ENCODE data around the gene CLTCL1. TPM values are rescaled to one million over a fixed set of nuclear protein-coding genes. Genes with fewer than 3 reads are reported as not detected.
"Not testable (repeated sequence)": the region's sequence is repeated elsewhere in the genome, so short reads cannot be mapped to it uniquely, and the experiment has no call there.

The CLTCL1 gene
- total RNA-seq, 2 donors from 2014 or later = 12.1 to 26.2 TPM

DNA sequence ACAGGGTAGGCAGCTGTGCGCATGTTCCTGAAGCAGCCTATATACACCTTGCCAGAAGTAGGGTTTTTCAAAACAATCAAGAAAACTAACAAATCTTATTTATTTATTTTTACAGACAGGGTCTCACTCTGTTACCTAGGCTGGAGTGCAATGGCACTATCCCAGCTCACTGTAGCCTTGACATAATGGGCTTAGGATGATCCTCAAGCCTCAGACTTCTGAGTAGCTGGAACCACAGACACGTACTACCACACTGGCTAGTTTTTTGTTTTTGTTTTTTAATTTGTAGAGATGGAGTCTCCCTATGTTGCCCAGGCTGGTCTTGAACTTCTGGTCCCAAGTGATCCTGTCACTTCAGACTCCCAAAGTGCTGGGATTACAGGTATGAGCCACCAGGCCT, 25.7 kb downstream of the CLTCL1 start:
- TF ChIP-seq POLR2AphosphoS5 (IDR thresholded peaks at IDR 0.05) = no peak
- TF ChIP-seq, protein P1, sequence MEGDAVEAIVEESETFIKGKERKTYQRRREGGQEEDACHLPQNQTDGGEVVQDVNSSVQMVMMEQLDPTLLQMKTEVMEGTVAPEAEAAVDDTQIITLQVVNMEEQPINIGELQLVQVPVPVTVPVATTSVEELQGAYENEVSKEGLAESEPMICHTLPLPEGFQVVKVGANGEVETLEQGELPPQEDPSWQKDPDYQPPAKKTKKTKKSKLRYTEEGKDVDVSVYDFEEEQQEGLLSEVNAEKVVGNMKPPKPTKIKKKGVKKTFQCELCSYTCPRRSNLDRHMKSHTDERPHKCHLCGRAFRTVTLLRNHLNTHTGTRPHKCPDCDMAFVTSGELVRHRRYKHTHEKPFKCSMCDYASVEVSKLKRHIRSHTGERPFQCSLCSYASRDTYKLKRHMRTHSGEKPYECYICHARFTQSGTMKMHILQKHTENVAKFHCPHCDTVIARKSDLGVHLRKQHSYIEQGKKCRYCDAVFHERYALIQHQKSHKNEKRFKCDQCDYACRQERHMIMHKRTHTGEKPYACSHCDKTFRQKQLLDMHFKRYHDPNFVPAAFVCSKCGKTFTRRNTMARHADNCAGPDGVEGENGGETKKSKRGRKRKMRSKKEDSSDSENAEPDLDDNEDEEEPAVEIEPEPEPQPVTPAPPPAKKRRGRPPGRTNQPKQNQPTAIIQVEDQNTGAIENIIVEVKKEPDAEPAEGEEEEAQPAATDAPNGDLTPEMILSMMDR (IDR thresholded peaks at IDR 0.05) = no peak
- no peak for TF ChIP-seq POLR2A (IDR thresholded peaks at IDR 0.05)
- no peak for DNase-seq (ENCODE audit: low spot score)
- no peaks in the 10 kb centered on the region for H3K27me3 ChIP-seq (replicated peaks; ENCODE audit: insufficient read depth)
- no peak overlapping the region for H3K4me3 ChIP-seq
- no peaks in the 10 kb centered on the region for H3K4me1 ChIP-seq (replicated peaks)
- intact Hi-C loops (cut with DNase I) = no loop called here
- no peak overlapping the region for H3K27ac ChIP-seq
- WGBS = 97% methylated on average over 2 of the region's 2 CpGs
- H3K9me3 ChIP-seq = no peaks in the 10 kb centered on the region
- no peaks in the 10 kb centered on the region for H3K36me3 ChIP-seq

DNA sequence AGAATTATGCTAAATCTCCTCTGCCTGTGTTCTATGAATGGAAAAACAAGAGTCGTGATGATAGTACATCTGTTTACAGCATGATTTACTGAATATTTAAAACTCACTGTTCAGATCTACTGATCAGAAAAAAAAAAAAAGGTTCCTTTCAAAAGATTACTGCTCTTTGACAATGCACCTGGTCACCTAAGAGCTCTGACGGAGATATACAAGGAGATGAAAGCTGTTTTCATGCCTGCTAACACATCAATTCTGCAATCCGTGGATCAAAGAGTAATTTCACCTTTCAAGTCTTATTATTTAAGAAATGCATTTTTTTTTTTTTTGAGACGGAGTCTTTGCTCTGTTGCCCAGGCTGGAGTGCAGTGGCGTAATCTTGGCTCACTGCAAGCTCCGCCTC, 30.7 kb downstream of the CLTCL1 start:
- no peaks in the 10 kb centered on the region for H3K9me3 ChIP-seq
- intact Hi-C loops (cut with DNase I) = no loop called here
- no peak overlapping the region for H3K4me3 ChIP-seq
- H3K27ac ChIP-seq = no peak overlapping the region
- no peaks in the 10 kb centered on the region for H3K36me3 ChIP-seq
- H3K27me3 ChIP-seq (replicated peaks; ENCODE audit: insufficient read depth) = no peaks in the 10 kb centered on the region
- H3K4me1 ChIP-seq (replicated peaks) = no peaks in the 10 kb centered on the region
- no peak for DNase-seq (ENCODE audit: low spot score)
- WGBS = 80% methylated on average over 6 of the region's 6 CpGs
- TF ChIP-seq, protein P1 (IDR thresholded peaks at IDR 0.05) = no peak
- TF ChIP-seq POLR2A (IDR thresholded peaks at IDR 0.05) = no peak
- TF ChIP-seq POLR2AphosphoS5 (IDR thresholded peaks at IDR 0.05) = no peak

DNA sequence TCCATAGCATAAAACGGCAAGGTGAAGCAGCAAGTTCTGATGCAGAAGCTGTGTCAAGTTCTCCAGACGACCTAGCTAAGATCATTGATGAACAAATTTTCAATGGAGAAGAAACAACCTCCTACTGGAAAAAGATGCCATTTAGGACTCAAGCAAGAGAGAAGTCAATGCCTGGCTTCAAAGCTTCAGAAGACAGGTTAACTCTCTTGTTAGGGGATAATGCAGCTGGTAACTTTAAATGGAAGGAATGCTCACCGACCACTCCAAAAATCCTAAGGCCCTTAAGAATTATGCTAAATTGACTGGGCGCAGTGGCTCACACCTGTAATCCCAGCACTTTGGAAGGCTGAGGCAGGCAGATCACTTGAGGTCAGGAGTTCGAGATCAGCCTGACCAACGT, 31.3 kb downstream of the CLTCL1 start:
- Histone ChIP-seq H3K27ac (no peak overlapping the region), H3K36me3 (no peaks in the 10 kb centered on the region), H3K27me3 (replicated peaks; ENCODE audit: insufficient read depth) (no peaks in the 10 kb centered on the region), H3K4me3 (no peak overlapping the region), H3K9me3 (no peaks in the 10 kb centered on the region), H3K4me1 (replicated peaks) (no peaks in the 10 kb centered on the region)
- 96% methylated on average over 6 of the region's 6 CpGs for WGBS
- intact Hi-C loops (cut with DNase I) = no loop called here
- DNase-seq (ENCODE audit: low spot score) = no peak
- TF ChIP-seq POLR2A (IDR thresholded peaks at IDR 0.05) = no peak
- TF ChIP-seq POLR2AphosphoS5 (IDR thresholded peaks at IDR 0.05) = no peak
- TF ChIP-seq, protein P1 (IDR thresholded peaks at IDR 0.05) = no peak

DNA sequence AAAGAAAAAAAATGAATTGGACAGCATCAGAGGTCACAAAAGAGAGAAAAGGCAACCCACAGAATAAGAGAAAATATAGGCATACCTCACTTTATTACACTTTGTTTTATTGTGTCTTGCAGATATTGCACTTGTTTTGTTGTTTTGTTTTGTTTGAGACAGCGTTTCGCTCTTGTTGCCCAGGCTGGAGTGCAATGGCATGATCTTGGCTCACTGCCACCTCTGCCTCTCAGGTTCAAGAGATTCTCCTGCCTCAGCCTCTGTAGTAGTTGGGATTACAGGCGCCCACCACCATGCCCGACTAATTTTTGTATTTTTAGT, 32.6 kb downstream of the CLTCL1 start:
- DNase-seq (ENCODE audit: low spot score); H3K4me1 ChIP-seq (replicated peaks); H3K27ac ChIP-seq; H3K4me3 ChIP-seq; H3K27me3 ChIP-seq (replicated peaks; ENCODE audit: insufficient read depth); intact Hi-C loops (cut with DNase I); H3K9me3 ChIP-seq; H3K36me3 ChIP-seq: not testable (repeated sequence)
- 94% methylated on average over 4 of the region's 4 CpGs for WGBS

DNA sequence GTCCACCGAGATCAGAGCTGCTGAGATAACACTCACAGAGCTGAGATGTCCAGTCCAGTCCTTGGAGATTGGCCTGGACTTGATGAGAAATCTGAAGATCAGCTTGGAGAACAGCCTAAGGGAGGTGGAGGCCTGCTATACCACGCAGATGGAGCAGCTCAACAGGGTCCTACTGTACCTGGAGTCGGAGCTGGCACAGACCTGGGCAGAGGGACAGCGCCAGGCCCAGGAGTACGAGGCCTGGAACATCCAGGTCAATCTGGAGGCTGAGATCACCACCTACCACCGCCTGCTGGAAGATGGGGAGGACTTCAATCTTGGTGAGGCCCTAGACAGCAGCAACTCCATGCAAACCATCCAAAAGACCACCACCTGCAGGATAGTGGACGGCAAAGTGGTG, 33.1 kb downstream of the CLTCL1 start:
- no peak overlapping the region for H3K27ac ChIP-seq
- TF ChIP-seq POLR2AphosphoS5 (IDR thresholded peaks at IDR 0.05) (no peak), POLR2A (IDR thresholded peaks at IDR 0.05) (no peak)
- TF ChIP-seq, protein P1 (IDR thresholded peaks at IDR 0.05) = no peak
- intact Hi-C loops (cut with DNase I) = no loop called here
- H3K4me1 ChIP-seq (replicated peaks) = no peaks in the 10 kb centered on the region
- H3K9me3 ChIP-seq = no peaks in the 10 kb centered on the region
- 94% methylated on average over 7 of the region's 7 CpGs for WGBS
- no peaks in the 10 kb centered on the region for H3K36me3 ChIP-seq
- no peaks in the 10 kb centered on the region for H3K27me3 ChIP-seq (replicated peaks; ENCODE audit: insufficient read depth)
- DNase-seq (ENCODE audit: low spot score) = no peak
- no peak overlapping the region for H3K4me3 ChIP-seq

DNA sequence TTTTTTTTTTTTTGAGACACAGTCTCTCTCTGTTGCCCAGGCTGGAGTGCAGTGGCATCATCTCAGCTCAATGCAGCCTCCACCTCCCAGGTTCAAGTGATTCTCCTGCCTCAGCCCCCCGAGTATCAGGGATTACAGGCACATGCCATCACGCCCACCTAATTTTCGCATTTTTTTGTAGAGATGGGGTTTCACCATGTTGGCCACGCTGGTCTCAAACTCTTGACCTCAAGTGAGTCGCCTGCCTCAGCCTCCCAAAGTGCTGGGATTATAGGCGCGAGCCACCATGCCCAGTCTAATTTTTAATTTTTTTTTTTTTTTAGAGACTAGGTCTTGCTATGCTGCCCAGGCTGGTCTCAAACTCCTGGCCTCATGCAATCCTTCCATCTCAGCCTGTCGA, 35.2 kb downstream of the CLTCL1 start:
- H3K36me3 ChIP-seq; intact Hi-C loops (cut with DNase I); H3K4me3 ChIP-seq; H3K9me3 ChIP-seq; H3K4me1 ChIP-seq (replicated peaks); H3K27me3 ChIP-seq (replicated peaks; ENCODE audit: insufficient read depth); H3K27ac ChIP-seq; DNase-seq (ENCODE audit: low spot score): not testable (repeated sequence)
- WGBS = 97% methylated on average over 8 of the region's 8 CpGs

Measured in prostate gland (tissue), 2 donors.